Measurements from ENCODE around the gene CACNG4.
"Not testable (repeated sequence)": the region's sequence is repeated elsewhere in the genome, so short reads cannot be mapped to it uniquely, and the experiment has no call there.

Gene CACNG4

DNA sequence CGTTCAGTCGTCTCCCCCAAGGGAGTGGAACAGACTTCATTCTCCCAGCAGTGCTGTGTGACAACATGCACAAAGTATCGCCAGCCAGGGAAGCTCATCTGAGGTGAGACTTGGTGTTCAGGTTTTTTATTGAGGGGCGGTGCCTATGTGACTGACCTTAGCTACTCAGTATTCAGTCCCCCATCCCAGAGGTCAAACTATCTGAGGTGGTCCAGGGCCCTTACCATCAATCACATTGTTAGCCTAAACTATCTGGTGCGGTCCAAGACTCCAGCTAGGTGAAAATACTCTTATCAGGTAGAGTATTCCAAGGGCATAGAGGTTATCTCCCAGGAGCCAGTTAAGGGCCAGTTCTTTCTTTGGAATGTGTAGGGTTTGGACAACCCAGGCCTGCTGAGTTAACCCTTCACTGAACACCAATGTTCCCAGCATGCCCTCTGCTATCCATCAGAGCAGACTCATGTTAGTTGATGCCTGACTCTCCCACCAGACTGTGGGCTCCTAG, 74.4 kb downstream of the CACNG4 start:
- TF ChIP-seq, protein P1, sequence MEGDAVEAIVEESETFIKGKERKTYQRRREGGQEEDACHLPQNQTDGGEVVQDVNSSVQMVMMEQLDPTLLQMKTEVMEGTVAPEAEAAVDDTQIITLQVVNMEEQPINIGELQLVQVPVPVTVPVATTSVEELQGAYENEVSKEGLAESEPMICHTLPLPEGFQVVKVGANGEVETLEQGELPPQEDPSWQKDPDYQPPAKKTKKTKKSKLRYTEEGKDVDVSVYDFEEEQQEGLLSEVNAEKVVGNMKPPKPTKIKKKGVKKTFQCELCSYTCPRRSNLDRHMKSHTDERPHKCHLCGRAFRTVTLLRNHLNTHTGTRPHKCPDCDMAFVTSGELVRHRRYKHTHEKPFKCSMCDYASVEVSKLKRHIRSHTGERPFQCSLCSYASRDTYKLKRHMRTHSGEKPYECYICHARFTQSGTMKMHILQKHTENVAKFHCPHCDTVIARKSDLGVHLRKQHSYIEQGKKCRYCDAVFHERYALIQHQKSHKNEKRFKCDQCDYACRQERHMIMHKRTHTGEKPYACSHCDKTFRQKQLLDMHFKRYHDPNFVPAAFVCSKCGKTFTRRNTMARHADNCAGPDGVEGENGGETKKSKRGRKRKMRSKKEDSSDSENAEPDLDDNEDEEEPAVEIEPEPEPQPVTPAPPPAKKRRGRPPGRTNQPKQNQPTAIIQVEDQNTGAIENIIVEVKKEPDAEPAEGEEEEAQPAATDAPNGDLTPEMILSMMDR (IDR thresholded peaks at IDR 0.05) = no peak
- Histone ChIP-seq H3K27ac (no peak overlapping the region), H3K27me3 (no peaks in the 10 kb centered on the region), H3K4me1 (ENCODE audit: control insufficient read depth in 1 of 2, insufficient read depth in 1 of 2, low read depth in 1 of 2, low read length in 1 of 2) (no peaks in the 10 kb centered on the region), H3K36me3 (no peaks in the 10 kb centered on the region), H3K4me3 (ENCODE audit: low read depth in 1 of 2, low read length in 1 of 2) (no peak overlapping the region), H3K9me3 (no peaks in the 10 kb centered on the region)

DNA sequence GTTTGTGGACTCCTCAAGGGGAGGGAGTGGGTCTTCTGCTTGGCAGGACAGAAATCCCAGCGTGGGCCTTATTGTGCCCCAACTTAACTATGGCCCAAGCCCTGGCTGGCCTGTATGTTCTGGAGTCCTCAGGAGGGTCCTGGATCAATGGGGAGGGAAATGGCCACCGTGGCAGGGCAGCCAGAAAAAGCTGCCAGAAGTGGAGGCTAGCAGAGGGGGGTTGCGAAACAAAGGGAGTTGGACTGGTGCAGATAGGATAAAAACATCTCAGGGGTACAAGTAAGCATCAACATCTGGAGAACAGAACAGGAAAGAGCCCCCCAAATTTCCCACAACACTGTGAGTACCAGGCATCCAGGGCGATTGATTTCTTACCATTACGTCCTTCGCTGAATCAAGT, 76.1 kb downstream of the CACNG4 start:
- H3K27ac ChIP-seq = no peak overlapping the region
- no peaks in the 10 kb centered on the region for H3K4me1 ChIP-seq (ENCODE audit: control insufficient read depth in 1 of 2, insufficient read depth in 1 of 2, low read depth in 1 of 2, low read length in 1 of 2)
- no peaks in the 10 kb centered on the region for H3K9me3 ChIP-seq
- H3K27me3 ChIP-seq = no peaks in the 10 kb centered on the region
- no peak overlapping the region for H3K4me3 ChIP-seq (ENCODE audit: low read depth in 1 of 2, low read length in 1 of 2)
- no peaks in the 10 kb centered on the region for H3K36me3 ChIP-seq
- TF ChIP-seq, protein P1 (IDR thresholded peaks at IDR 0.05) = no peak

DNA sequence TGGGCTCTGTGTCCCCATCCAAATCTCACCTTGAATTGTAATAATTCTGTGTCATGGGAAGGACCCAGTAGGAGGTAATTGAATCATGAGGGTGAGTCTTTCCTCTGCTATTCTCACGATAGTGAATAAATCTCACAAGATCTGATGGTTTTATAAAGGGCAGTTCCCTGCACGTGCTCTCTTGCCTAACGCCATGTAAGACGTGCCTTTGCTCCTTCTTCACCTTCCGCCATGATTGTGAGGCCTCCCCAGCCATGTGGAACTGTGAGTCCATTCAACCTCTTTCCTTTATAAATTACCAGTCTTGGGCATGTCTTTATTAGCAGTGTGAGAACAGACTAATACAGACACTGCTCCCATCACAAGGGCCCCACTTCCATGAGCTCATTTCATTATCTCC, 76.6 kb downstream of the CACNG4 start:
- H3K9me3 ChIP-seq; H3K36me3 ChIP-seq; H3K27ac ChIP-seq; H3K4me3 ChIP-seq (ENCODE audit: low read depth in 1 of 2, low read length in 1 of 2); H3K27me3 ChIP-seq; H3K4me1 ChIP-seq (ENCODE audit: control insufficient read depth in 1 of 2, insufficient read depth in 1 of 2, low read depth in 1 of 2, low read length in 1 of 2): not testable (repeated sequence)

DNA sequence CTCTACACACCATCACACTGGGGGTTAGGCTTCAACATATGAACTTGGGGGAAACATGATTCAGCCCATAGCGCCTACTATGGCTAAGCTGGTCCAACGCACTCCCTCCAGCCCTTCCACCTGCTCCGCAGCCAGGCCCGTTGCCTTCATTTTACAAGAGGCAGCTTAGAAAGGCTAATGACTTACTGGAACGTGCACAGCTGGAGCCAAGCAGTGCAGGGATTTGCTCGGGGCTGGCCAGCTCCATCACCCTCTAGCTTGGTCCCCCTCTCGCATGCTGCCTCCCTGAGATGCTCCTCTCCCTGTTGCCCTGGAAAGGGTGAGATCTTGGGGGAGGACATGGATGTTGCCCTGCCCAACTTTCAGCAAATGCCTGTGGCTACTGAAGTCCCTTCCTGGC, 77.0 kb downstream of the CACNG4 start:
- Histone ChIP-seq H3K4me3 (ENCODE audit: low read depth in 1 of 2, low read length in 1 of 2) (no peak overlapping the region), H3K36me3 (no peaks in the 10 kb centered on the region), H3K4me1 (ENCODE audit: control insufficient read depth in 1 of 2, insufficient read depth in 1 of 2, low read depth in 1 of 2, low read length in 1 of 2) (no peaks in the 10 kb centered on the region), H3K27me3 (no peaks in the 10 kb centered on the region), H3K9me3 (no peaks in the 10 kb centered on the region), H3K27ac (no peak overlapping the region)
- TF ChIP-seq, protein P1 (IDR thresholded peaks at IDR 0.05) = no peak

DNA sequence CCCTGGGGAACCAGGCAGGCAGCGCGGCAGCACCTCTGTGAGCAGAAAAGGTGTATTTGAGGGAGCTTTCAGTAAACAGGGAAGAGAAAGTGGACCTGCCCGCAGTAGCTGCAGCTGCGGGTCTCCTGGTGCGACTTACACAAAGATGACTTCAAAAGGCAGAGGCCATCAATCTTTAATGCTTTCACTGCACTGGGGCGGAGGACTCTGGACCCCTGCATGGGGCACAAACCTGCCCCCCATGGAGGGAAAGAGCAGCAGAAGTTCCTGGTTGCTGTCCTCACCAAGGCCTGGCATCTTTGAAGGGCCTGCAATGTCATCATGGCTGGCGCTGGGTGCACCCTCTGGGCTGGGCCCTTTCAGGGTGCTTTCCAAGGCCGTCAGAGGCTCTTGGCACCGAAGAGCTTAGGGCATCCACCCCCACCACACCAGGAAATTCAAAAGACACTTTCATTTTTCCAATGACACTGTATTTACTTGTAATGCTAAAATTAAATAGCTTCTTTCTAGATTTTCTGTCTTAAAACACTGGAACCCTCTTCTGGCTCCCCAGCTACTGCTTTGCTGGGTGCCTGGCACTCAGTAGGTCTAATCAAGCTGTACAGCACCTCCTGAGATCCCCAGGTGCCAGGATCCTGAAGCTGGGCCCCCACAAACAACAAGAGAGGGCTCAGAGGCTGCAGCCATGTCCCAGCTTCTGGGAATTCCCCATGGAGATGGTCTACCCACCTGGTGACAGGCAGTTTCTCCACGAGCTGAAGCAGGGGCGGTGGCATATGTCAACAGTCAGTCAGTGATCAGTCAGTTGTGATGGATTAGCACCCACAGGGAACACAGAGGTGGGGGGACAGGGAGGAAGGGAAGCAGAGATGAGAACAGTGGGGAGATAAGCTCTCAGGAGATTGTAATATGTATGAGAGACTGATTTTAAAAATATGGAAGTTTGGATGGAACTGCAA, 77.7 kb downstream of the CACNG4 start:
- TF ChIP-seq, protein P1 (IDR thresholded peaks at IDR 0.05) = no peak
- H3K27ac ChIP-seq = no peak overlapping the region

DNA sequence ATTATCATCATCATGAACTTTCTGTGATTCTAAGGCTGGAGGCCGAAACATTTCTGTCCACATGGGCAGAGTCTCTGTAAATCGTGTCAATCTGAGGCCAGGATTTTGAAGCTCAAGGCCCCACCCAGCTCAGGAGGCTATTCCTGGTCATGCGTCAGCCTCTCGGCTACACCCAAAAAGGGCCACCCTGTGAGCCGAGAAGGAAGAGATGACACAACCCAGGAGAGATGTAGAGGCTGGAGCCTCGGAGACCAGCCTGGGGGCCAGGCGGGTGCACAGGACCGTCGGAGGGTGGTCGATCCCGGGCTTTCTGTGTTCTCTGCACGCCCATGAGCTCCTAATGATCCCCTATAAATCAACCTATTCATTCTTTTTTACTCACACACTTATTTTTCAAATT, 78.8 kb downstream of the CACNG4 start:
- Histone ChIP-seq H3K27me3 (no peaks in the 10 kb centered on the region), H3K9me3 (no peaks in the 10 kb centered on the region)
- TF ChIP-seq, protein P1 (IDR thresholded peaks at IDR 0.05) = no peak

More for the DNA sequence above, 77.7 kb downstream of the CACNG4 start:
- no peaks in the 10 kb centered on the region for H3K27me3 ChIP-seq
- H3K36me3 ChIP-seq = no peaks in the 10 kb centered on the region
- H3K4me1 ChIP-seq (ENCODE audit: control insufficient read depth in 1 of 2, insufficient read depth in 1 of 2, low read depth in 1 of 2, low read length in 1 of 2) = no peaks in the 10 kb centered on the region
- no peak overlapping the region for H3K4me3 ChIP-seq (ENCODE audit: low read depth in 1 of 2, low read length in 1 of 2)
- no peaks in the 10 kb centered on the region for H3K9me3 ChIP-seq

More for the DNA sequence above, 78.8 kb downstream of the CACNG4 start:
- H3K36me3 ChIP-seq = no peaks in the 10 kb centered on the region
- H3K27ac ChIP-seq = no peak overlapping the region
- H3K4me1 ChIP-seq (ENCODE audit: control insufficient read depth in 1 of 2, insufficient read depth in 1 of 2, low read depth in 1 of 2, low read length in 1 of 2) = no peaks in the 10 kb centered on the region
- no peak overlapping the region for H3K4me3 ChIP-seq (ENCODE audit: low read depth in 1 of 2, low read length in 1 of 2)
